Prostate gland (tissue), 2 donors: ENCODE measurements around the gene ACAA1.

Experiments used
- POLR2A ChIP-seq: fragments of 450-650 bp; IDR thresholded peaks from one replicate; pipeline ENCODE4 v1.6.1; 2016; ENCODE audit warnings: antibody characterized with exemption, mild to moderate bottlenecking
- POLR2AphosphoS5 ChIP-seq: sonication (generic); formaldehyde crosslinking; IDR thresholded peaks from one replicate; pipeline ENCODE4 v1.6.1; 2017; ENCODE audit warnings: antibody characterized with exemption
- TF ChIP-seq, protein P1 (sequence below), 4 experiments: fragments of 200-600 bp in 2 of 4; fragments of 450-650 bp in 2 of 4; sonication (generic) in 2 of 4; IDR thresholded peaks; 1 replicate in 3 of 4; 2 replicates in 1 of 4; pipeline ENCODE4 v1.5.1; 2016 to 2019; ENCODE audit warnings: antibody characterized with exemption in 4 of 4, mild to moderate bottlenecking in 2 of 4, moderate library complexity in 2 of 4

- TF ChIP-seq, protein P1, sequence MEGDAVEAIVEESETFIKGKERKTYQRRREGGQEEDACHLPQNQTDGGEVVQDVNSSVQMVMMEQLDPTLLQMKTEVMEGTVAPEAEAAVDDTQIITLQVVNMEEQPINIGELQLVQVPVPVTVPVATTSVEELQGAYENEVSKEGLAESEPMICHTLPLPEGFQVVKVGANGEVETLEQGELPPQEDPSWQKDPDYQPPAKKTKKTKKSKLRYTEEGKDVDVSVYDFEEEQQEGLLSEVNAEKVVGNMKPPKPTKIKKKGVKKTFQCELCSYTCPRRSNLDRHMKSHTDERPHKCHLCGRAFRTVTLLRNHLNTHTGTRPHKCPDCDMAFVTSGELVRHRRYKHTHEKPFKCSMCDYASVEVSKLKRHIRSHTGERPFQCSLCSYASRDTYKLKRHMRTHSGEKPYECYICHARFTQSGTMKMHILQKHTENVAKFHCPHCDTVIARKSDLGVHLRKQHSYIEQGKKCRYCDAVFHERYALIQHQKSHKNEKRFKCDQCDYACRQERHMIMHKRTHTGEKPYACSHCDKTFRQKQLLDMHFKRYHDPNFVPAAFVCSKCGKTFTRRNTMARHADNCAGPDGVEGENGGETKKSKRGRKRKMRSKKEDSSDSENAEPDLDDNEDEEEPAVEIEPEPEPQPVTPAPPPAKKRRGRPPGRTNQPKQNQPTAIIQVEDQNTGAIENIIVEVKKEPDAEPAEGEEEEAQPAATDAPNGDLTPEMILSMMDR (IDR thresholded peaks at IDR 0.05), result no peak
- TF ChIP-seq POLR2A (peak; percentile 7), POLR2AphosphoS5 (no peak)
Observed at GRCh38 chr3:38139191-38139590, 2.3 kb upstream of the ACAA1 start.
